Measurements from ENCODE around the gene GOLGA8N. TPM values are rescaled to one million over a fixed set of nuclear protein-coding genes. Genes with fewer than 3 reads are reported as not detected.

The GOLGA8N gene
- total RNA-seq, 1 donor from 2014 or later, result 1.0 TPM

DNA sequence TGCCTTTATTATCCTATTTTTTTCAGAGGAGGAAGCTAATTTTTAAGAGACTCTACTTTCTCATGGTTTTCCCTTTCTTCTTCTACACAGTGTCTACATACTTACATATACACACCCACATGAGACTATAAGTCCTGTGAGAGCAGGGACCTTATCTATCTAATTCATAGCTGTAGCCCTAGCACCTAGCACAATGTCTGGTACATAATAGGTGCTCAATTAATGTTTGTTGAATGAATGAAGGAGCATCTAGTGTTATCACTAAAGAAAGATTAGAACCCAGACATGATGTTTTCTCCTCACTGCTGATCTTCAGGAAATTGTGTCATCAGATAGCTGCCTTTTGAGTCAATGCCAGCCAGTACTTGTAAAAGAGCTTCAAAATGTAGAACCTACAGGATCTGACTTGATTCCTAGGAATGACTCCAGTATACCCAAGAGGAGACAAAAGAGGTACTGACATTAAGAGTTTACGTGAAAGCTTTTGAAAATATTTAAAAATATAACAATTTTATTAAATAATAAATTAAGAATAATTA, 50.7 kb downstream of the GOLGA8N start:
- TF ChIP-seq, protein P1, sequence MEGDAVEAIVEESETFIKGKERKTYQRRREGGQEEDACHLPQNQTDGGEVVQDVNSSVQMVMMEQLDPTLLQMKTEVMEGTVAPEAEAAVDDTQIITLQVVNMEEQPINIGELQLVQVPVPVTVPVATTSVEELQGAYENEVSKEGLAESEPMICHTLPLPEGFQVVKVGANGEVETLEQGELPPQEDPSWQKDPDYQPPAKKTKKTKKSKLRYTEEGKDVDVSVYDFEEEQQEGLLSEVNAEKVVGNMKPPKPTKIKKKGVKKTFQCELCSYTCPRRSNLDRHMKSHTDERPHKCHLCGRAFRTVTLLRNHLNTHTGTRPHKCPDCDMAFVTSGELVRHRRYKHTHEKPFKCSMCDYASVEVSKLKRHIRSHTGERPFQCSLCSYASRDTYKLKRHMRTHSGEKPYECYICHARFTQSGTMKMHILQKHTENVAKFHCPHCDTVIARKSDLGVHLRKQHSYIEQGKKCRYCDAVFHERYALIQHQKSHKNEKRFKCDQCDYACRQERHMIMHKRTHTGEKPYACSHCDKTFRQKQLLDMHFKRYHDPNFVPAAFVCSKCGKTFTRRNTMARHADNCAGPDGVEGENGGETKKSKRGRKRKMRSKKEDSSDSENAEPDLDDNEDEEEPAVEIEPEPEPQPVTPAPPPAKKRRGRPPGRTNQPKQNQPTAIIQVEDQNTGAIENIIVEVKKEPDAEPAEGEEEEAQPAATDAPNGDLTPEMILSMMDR (IDR thresholded peaks at IDR 0.05; ENCODE audit: insufficient read depth, low read length, poor library complexity, severe bottlenecking), result no peak
- Histone ChIP-seq H3K27me3 (ENCODE audit: control insufficient read depth, insufficient read depth, low read length) (no peaks in the 10 kb centered on the region), H3K4me3 (ENCODE audit: low read depth, low read length) (no peak overlapping the region), H3K36me3 (ENCODE audit: control insufficient read depth, insufficient read depth, low read length) (no peaks in the 10 kb centered on the region)
- DNase-seq (ENCODE audit: low read depth), result no peak

DNA sequence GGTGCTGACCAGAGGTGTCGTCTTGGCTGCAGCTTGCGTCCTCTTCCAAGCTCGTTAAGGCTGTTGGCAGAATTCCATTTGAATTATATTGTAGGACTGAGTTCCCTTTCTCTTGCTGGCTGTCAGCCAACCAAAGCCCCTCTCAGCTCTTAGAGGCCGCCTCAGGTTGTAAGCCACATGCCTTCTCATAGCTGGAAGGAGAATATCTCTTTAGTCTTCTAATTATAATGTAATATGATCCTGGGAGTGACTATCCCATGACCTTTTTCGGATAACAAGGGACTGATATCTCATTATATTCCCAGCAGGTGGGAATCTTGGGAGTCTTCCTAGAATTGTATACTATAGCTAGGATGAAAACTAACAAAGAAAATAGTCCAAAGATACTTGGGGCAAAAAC, 53.0 kb downstream of the GOLGA8N start:
- DNase-seq (ENCODE audit: low read depth), result no peak
- H3K27me3 ChIP-seq (ENCODE audit: control insufficient read depth, insufficient read depth, low read length), result no peaks in the 10 kb centered on the region
- TF ChIP-seq, protein P1 (IDR thresholded peaks at IDR 0.05; ENCODE audit: insufficient read depth, low read length, poor library complexity, severe bottlenecking), result no peak

GRCh38 chr15:32649342-32649741, 56.1 kb downstream of the GOLGA8N start:
- no peak overlapping the region for H3K4me3 ChIP-seq (ENCODE audit: low read depth, low read length)
- no peaks in the 10 kb centered on the region for H3K36me3 ChIP-seq (ENCODE audit: control insufficient read depth, insufficient read depth, low read length)
- no peak for DNase-seq (ENCODE audit: low read depth)
- H3K27me3 ChIP-seq (ENCODE audit: control insufficient read depth, insufficient read depth, low read length), result no peaks in the 10 kb centered on the region
- TF ChIP-seq, protein P1 (IDR thresholded peaks at IDR 0.05; ENCODE audit: insufficient read depth, low read length, poor library complexity, severe bottlenecking), result peak; percentile 27

More for the DNA sequence above, 53.0 kb downstream of the GOLGA8N start:
- Histone ChIP-seq H3K36me3 (ENCODE audit: control insufficient read depth, insufficient read depth, low read length) (no peaks in the 10 kb centered on the region), H3K4me3 (ENCODE audit: low read depth, low read length) (no peak overlapping the region)

DNA sequence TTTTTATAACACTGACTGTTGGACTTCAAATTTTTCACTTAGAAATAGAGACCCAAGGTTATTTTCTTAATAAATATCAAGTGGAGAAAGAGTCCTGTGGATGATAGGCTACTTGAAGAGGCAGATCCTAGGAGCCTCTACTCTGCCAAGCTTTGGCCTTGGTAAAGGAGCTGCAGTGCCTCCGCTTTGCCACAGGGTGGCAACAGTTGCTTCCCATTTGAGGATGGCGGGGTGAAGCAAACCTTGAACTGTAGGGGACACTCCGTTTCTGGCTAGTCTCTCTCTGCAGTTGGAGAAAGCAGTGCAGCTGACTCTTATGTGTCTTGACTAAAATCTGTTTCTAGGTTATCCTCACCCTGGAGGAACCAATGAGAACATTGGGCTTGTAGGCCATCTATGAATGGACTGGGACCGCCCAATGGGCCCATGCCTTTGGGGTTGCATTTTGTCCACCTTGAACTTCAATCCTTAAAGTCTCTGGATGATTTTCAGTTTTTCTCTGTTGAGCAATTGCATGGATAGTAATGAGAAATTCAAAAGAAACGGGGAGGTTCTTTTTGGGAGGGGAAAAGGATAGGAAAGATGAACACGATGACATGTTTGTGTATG, 58.1 kb downstream of the GOLGA8N start:
- Histone ChIP-seq H3K27me3 (ENCODE audit: control insufficient read depth, insufficient read depth, low read length) (no peaks in the 10 kb centered on the region), H3K36me3 (ENCODE audit: control insufficient read depth, insufficient read depth, low read length) (no peaks in the 10 kb centered on the region), H3K4me3 (ENCODE audit: low read depth, low read length) (no peak overlapping the region)
- peak; percentile 34 for DNase-seq (ENCODE audit: low read depth)
- TF ChIP-seq, protein P1 (IDR thresholded peaks at IDR 0.05; ENCODE audit: insufficient read depth, low read length, poor library complexity, severe bottlenecking), result peak; percentile 90

GRCh38 chr15:32652178-32652577, 58.9 kb downstream of the GOLGA8N start:
- no peaks in the 10 kb centered on the region for H3K36me3 ChIP-seq (ENCODE audit: control insufficient read depth, insufficient read depth, low read length)
- TF ChIP-seq, protein P1 (IDR thresholded peaks at IDR 0.05; ENCODE audit: insufficient read depth, low read length, poor library complexity, severe bottlenecking), result no peak
- no peak overlapping the region for H3K4me3 ChIP-seq (ENCODE audit: low read depth, low read length)
- DNase-seq (ENCODE audit: low read depth), result no peak
- no peaks in the 10 kb centered on the region for H3K27me3 ChIP-seq (ENCODE audit: control insufficient read depth, insufficient read depth, low read length)

GRCh38 chr15:32656091-32656490, 62.8 kb downstream of the GOLGA8N start:
- no peak overlapping the region for H3K4me3 ChIP-seq (ENCODE audit: low read depth, low read length)
- no peak for DNase-seq (ENCODE audit: low read depth)
- TF ChIP-seq, protein P1 (IDR thresholded peaks at IDR 0.05; ENCODE audit: insufficient read depth, low read length, poor library complexity, severe bottlenecking), result no peak
- H3K27me3 ChIP-seq (ENCODE audit: control insufficient read depth, insufficient read depth, low read length), result no peaks in the 10 kb centered on the region
- H3K36me3 ChIP-seq (ENCODE audit: control insufficient read depth, insufficient read depth, low read length), result no peaks in the 10 kb centered on the region

Measured in kidney epithelial cell (primary cell).